ENCODE results near the gene WASF3.

GRCh38 chr13:26727633-26728032 lies 170.2 kb downstream of the WASF3 start:
- TF ChIP-seq GATA3 (IDR thresholded peaks at IDR 0.05; ENCODE audit: low read depth, low read length) (no peak), GATA2 (IDR thresholded peaks at IDR 0.05; ENCODE audit: low read depth, low read length) (no peak)
